ENCODE results near the gene SH3BP5. TPM values are rescaled to one million over a fixed set of nuclear protein-coding genes. Genes with fewer than 3 reads are reported as not detected.
"Not testable (repeated sequence)": the region's sequence is repeated elsewhere in the genome, so short reads cannot be mapped to it uniquely, and the experiment has no call there.

SH3BP5 gene
- 31.4 TPM for polyA plus RNA-seq (2013, experiment 1 of 2; ENCODE audit: insufficient read length)
- polyA plus RNA-seq (2013, experiment 2 of 2; ENCODE audit: insufficient read length): 32.4 TPM

GRCh38 chr3:15332405-15333098 is at the start of gene SH3BP5:
Gene SH3BP5 (minus strand): TSS chr3:15332586. CDS start chr3:15332408, 178 bp downstream.
- DNase-seq: peak; percentile 65

GRCh38 chr3:15380980-15381890 is 48.8 kb upstream of the SH3BP5 start:
- no peak for DNase-seq

GRCh38 chr3:15377961-15378791 is 45.8 kb upstream of the SH3BP5 start:
- peak; percentile 94 for DNase-seq

- DNase-seq: no peak
Measured at GRCh38 chr3:15375461-15376000, 43.1 kb upstream of the SH3BP5 start.

- no peak for DNase-seq
Measured at GRCh38 chr3:15372918-15373317, 40.5 kb upstream of the SH3BP5 start.

- DNase-seq: no peak
Measured at GRCh38 chr3:15368561-15369135, 36.3 kb upstream of the SH3BP5 start.

- peak; percentile 34 for DNase-seq
Measured at GRCh38 chr3:15367059-15367458, 34.7 kb upstream of the SH3BP5 start.

- peak; percentile 65 for DNase-seq
Measured at GRCh38 chr3:15364078-15364477, 31.7 kb upstream of the SH3BP5 start.

- peak; percentile 62 for DNase-seq
Measured at GRCh38 chr3:15361494-15362214, 29.3 kb upstream of the SH3BP5 start.

- DNase-seq: peak; percentile 77
Measured at GRCh38 chr3:15360788-15361493, 28.6 kb upstream of the SH3BP5 start.

GRCh38 chr3:15359677-15360397 is 27.5 kb upstream of the SH3BP5 start:
- DNase-seq: no peak

GRCh38 chr3:15356651-15357061 is 24.3 kb upstream of the SH3BP5 start:
- not testable (repeated sequence) for DNase-seq

GRCh38 chr3:15356176-15356575 is 23.8 kb upstream of the SH3BP5 start:
- peak; percentile 49 for DNase-seq

GRCh38 chr3:15355086-15355485 is 22.7 kb upstream of the SH3BP5 start:
- DNase-seq: no peak

- DNase-seq: no peak
Measured at GRCh38 chr3:15354485-15354884, 22.1 kb upstream of the SH3BP5 start.

- DNase-seq: no peak
Measured at GRCh38 chr3:15350141-15350540, 17.8 kb upstream of the SH3BP5 start.

- DNase-seq: not testable (repeated sequence)
Measured at GRCh38 chr3:15349438-15349837, 17.1 kb upstream of the SH3BP5 start.

- no peak for DNase-seq
Measured at GRCh38 chr3:15348246-15348645, 15.9 kb upstream of the SH3BP5 start.

GRCh38 chr3:15347737-15348110 is 15.3 kb upstream of the SH3BP5 start:
- DNase-seq: no peak

Data from fibroblast of skin of abdomen (primary cell).